Panc1 (cell line): ENCODE measurements around the gene KIRREL3.

Experiments used
- CTCF ChIP-seq: fragments of 450-650 bp; IDR thresholded peaks from 2 replicates; pipeline ENCODE4 v1.5.1; 2017; ENCODE audit warnings: mild to moderate bottlenecking
- POLR2AphosphoS5 ChIP-seq: IDR thresholded peaks from 2 replicates; pipeline ENCODE4 v1.6.1; 2012; ENCODE audit warnings: mild to moderate bottlenecking, low read depth, low read length, moderate library complexity
- SIN3A ChIP-seq: IDR thresholded peaks from 2 replicates; pipeline ENCODE4 v1.6.1; 2012; ENCODE audit warnings: low read depth, mild to moderate bottlenecking, low read length, moderate library complexity, borderline replicate concordance; ENCODE audit not compliant: insufficient read depth
- TF ChIP-seq, protein P1 (sequence below), 2 experiments: IDR thresholded peaks; 2 replicates each; pipeline ENCODE4 v1.6.1; 2011 to 2012; ENCODE audit warnings: low read depth in 2 of 2, control low read depth in 1 of 2, low read length in 1 of 2, mild to moderate bottlenecking in 1 of 2, moderate library complexity in 1 of 2; ENCODE audit not compliant: insufficient read depth in 1 of 2

DNA sequence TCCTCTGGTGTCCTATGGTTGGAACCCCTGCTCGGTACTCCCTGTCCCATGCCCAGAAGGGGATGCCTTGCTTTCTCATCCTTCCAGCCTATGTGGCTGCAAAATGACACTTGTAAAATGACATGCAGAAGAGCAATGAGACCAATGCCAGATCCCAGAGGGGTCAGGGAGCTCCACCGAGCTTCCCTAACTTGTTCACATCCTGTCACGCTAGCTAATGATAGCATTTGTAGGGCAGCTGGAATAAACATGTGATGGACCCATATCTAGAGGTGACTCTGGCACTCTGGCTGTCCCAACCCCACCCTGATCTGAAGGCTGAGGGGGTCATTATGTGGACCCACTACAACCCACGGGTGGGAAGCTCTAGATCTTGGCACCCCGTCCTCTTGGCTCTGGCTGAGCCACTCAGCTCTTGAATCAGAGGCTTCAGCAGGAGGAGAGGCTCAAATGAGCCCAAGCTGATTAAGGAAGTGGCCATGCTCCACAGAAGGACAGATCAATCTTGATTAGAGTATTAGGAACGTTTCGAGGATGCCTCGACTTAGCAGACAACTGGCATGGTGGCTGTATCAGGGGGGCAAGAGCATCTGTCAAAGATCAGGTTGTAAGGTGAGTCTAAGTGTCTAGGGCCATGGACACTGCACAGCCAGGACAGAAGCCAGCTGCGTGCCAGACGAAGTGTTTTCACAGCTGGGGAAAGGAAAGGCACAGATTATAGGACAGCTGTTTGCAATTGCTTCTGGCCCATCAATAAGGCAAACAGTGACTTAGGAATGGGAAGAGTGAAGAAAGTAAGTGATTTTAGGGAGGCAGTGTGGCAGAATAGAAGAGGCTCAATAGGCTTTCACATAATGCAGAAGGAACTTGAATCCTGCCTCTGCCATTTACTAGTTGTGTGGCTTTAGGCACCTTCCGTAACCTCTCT is 182.8 kb downstream of the KIRREL3 start:
- no peak for TF ChIP-seq CTCF
- TF ChIP-seq, protein P1, sequence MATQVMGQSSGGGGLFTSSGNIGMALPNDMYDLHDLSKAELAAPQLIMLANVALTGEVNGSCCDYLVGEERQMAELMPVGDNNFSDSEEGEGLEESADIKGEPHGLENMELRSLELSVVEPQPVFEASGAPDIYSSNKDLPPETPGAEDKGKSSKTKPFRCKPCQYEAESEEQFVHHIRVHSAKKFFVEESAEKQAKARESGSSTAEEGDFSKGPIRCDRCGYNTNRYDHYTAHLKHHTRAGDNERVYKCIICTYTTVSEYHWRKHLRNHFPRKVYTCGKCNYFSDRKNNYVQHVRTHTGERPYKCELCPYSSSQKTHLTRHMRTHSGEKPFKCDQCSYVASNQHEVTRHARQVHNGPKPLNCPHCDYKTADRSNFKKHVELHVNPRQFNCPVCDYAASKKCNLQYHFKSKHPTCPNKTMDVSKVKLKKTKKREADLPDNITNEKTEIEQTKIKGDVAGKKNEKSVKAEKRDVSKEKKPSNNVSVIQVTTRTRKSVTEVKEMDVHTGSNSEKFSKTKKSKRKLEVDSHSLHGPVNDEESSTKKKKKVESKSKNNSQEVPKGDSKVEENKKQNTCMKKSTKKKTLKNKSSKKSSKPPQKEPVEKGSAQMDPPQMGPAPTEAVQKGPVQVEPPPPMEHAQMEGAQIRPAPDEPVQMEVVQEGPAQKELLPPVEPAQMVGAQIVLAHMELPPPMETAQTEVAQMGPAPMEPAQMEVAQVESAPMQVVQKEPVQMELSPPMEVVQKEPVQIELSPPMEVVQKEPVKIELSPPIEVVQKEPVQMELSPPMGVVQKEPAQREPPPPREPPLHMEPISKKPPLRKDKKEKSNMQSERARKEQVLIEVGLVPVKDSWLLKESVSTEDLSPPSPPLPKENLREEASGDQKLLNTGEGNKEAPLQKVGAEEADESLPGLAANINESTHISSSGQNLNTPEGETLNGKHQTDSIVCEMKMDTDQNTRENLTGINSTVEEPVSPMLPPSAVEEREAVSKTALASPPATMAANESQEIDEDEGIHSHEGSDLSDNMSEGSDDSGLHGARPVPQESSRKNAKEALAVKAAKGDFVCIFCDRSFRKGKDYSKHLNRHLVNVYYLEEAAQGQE (IDR thresholded peaks at IDR 0.05; ENCODE audit: insufficient read depth in 1 of 2, low read depth in 2 of 2, low read length in 1 of 2), result no peak
- no peak for TF ChIP-seq SIN3A
- TF ChIP-seq POLR2AphosphoS5, result no peak
